Measurements from ENCODE around the gene LMLN.
"Not testable (repeated sequence)": the region's sequence is repeated elsewhere in the genome, so short reads cannot be mapped to it uniquely, and the experiment has no call there.

Gene LMLN

DNA sequence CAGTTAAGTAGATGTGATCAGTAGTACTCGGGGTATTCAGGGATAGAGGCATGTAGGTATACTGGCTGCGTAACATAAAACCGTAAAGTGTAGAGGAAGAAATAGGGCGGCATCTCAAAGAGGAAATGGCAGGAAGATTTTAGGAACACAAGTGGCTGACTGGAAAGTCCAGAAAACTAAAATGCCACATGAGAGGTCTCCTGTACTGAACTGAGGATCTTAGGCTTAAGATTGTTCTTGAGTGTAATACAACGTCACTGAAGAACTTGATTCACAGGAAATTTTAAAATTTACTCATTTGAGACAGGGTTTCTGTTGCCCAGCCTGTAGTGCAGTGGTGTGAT is 2.3 kb upstream of the LMLN start:
- no peak for DNase-seq (ENCODE audit: low read depth in 2 of 2)

DNA sequence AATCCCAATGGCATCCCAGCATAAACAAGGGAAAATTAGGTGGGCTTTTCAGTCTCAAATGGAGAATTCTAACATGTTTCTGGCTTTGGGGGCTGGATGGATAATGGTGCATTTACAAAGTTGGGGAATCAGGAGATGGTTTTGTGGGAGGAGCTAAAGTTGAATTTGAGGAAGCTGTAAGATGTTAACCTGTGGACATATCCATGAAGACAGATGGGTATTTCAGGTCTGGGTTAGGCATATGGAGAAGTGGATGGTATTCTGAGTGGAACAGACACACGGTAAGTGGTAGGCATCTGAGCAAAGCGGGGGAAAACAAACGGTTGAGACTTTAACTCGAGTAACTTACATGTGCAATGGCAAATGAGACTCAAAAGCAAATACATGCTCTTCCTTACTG is 1.7 kb upstream of the LMLN start:
- no peak for DNase-seq (ENCODE audit: low read depth in 2 of 2)

DNA sequence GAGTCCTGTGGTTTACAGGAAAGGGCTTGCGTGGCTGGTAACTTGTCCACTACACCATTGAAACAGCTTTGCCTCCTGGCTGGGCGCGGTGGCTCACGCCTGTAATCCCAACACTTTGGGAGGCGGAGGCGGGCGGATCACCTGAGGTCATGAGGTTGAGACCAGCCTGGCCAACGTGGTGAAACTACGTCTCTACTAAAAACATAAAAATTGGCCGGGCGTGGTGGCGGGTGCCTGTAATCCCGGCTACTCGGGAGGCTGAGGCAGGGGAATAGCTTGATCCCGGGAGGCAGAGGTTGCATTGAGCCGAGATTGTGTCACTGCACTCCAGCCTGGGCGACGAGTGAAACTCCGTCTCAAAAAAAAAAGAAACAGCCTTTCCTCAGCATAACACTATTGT is 1.2 kb upstream of the LMLN start:
- DNase-seq (ENCODE audit: low read depth in 2 of 2) = not testable (repeated sequence)

DNA sequence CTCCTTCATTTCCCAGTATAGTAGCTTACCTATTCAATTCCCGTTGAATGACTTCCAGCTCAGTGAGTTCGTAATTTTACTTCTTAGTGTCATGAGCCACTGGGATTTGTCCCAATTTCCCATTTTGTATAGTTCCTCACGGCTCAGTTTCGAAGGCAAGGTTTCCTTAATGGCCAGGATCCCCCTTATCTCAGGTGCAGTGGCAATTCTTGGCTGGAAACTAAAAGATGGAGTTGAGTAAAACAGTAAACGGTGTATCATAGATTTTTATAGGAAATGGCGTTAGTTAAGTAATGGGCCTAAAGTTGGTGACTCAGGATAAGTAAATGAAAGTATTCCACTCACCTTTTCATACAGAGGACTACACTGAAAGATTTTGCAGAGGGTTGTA is 522 bp upstream of the LMLN start:
- no peak for DNase-seq (ENCODE audit: low read depth in 2 of 2)

DNA sequence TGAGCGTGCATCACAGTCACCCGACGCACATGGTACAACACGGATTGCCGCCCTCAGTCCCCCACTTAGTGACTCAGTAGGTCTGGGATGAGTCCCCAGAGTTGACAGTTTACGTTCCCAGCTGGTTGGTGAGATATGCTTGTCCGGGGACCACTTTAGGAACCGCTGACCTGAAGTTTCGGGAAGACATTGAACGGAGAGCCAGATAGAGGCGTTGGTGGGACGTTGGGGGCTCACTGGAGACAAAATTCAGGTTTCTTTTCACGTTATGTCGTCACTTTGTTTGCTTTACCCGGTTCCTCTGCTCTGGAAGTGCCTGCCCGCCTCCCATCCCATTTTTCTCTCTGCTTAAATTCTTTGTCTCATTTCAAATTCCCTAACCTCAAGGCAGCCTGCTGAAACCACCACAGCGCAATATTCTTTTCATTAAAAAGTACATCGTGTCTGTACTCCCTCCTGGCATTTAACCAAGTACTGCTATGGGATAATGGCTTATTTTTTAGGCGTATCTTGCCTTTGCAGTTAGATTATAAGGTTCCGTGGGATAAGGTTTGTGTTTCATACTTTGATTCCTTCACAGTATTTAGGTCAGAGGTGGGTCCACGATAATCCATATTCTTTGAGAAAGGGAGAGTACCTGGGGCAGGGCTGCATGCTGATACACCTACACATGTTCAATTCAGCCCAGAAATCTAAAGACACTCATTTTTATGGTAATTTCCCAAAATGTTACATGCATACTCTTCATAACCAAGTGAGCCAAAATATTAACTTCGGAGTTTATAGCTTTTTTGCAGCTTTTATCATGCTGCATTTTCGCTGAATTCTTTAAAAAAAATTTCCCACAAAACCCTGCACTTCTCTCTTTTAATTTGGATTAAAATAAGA is 921 bp downstream of the LMLN start:
- no peak for DNase-seq (ENCODE audit: low read depth in 2 of 2)

DNA sequence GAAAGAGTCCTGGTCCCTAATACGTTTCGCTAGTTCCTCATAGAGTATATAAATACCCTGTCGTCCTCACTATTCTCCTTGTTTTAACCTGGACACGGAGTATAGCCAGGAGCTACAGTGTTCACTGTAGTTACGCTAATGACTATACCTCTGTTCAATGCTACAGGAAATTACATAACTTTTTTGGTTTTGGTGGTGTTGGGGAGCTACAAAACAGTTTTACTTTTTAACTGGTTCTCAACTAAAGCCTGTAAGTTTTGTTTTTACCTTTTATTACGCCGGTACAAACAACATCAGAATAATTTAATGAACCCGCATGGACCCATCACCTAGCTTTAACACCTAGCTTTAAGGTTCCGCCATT is 1.5 kb downstream of the LMLN start:
- no peak for DNase-seq (ENCODE audit: low read depth in 2 of 2)

DNA sequence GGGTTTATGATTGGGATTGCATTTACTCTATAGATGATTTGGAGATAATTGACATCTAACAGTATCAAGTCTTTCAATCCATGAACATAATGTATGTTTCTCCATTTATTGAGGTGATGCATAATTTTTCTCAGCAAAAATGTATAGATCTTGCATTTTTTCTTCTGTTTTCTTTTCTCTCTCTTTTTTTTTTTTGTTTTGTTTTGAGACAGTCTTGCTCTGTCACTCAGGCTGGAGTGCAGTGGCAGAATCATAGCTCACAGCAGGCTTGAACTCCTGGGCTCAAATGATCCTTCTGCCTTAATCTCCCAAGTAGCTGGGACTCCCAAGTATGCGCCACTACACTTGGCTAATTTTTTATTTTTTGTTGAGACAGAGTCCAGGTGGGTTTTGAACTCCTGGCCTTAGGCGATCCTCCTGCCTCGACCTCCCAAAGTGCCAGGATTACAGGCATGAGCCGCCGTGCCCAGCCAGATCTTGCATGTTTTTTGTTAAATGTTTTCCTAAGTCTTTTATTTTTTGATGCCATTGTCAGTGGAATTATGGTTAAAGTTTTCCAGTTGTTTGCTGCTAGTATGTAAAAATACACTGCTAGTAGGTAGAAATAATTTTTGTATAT is 3.1 kb downstream of the LMLN start:
- no peak for DNase-seq (ENCODE audit: low read depth in 2 of 2)

DNA sequence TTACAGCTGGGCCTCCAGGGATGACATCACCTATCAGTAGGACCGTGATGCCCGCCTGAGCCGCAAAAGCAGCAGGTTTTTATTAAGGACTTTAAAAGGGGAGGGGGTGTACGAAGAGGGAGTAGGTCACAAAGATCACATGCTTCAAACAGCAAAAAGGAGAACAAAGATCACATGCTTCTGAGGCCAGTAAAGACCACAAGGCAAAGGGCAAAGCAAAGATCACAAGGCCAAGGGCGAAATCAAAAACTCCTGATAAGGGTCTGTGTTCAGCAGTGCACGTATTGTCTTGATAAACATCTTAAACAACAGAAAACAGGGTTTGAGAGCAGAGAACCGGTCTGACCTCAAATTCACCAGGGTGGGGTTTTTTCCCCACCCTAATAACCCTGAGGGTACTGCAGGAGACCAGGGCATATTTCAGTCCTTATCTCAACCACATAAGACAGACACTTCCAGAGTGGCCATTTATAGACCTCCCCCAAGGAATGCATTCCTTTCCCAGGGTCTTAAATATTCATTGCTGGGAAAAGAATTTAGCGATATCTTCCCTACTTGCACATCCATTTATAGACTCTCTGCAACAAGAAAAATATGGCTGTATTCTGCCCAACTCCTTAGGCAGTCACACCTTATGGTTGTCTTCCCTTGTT is 7.4 kb downstream of the LMLN start:
- not testable (repeated sequence) for DNase-seq (ENCODE audit: low read depth in 2 of 2)

DNA sequence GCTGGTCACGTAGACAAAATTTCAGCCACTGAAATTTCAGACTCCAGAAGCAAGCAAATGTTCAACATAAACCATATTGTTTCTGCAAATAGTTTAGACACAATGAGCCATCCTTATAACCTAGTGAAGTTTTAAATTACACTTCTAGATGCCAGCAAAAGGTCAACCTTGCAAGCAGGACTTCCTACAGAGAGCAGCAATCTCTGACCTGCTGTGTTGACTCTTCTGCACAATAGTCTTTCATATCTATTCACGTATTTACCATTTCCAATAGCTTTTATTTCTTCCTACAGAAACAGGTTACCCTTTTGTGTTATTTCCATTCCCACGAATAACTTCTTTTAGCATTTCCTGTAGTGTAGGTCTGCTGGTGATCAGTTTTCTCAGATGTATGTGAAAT is 10.6 kb downstream of the LMLN start:
- DNase-seq (ENCODE audit: low read depth in 2 of 2) = no peak

DNA sequence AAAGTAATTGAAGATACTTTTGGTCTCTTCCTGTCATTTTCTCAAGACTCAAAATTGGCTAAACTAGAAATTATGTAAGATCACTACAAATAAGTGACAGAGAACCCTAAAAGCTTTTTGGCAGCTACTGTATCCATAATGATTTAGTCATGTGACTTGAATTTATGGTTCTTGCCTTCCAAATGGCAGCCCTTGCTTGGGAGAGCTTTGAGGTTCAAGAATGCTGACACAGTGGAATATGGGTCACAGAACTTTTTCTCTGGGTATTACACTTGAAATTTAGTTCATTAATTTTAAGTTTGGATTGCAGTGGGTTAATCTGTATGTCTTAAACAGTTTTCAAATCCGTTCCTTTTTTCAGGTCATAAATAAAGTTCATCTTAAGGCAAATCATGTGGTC is 14.0 kb downstream of the LMLN start:
- DNase-seq (ENCODE audit: low read depth in 2 of 2) = no peak

DNA sequence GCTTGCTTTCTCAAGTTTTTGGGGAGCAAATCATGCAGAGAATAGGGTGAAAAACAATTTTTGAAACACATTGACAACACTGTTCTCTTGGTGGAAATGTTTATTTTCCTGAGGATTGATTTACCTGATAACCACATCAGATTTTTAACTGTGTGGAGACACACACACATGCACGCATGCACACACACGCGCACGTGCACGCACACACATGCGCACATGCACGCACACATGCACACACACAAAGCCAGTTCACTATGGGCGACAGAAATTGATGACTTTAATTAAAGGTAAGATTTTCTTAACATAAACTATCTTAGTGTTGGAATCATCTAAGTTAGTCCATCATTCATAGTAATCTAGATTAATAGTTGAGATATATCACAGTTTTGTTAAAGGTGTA is 15.3 kb downstream of the LMLN start:
- DNase-seq (ENCODE audit: low read depth in 2 of 2) = no peak

DNA sequence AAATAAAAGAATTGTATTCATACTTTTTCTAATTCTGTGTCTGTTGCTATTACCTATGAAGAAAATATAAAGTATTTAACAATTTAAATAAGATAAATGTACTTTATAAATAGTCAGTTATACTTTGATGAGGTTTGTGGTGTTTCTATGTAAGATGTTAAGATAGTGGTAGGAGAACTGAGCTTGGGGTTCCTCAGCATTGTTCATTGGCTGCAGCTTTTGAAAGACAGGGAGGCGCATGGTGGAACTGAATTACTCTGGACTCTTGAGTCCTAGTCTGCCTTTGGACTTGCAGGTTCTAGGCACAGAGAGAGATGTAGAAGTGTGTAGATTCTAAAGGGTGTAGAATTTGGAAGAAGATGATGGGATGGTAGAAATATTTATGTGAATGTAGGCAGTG is 23.1 kb downstream of the LMLN start:
- no peak for DNase-seq (ENCODE audit: low read depth in 2 of 2)

DNA sequence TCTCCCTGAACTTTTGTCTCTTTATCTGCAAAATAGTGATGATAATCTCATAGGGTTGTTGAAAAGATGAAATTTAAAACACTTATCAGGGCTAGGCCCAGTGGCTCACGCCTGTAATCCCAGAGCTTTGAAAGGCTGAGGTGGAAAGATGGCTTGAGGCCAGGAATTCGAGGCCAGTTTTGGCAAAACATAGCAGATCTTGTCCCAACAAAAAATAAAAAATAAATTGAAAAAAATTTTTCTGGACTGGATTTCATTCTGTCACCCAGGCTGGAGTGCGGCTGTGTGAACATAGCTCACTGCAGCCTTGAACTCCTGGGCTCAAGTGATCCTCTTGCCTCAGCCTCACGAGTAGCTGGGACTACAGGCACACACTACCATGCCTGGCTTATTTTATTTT is 29.6 kb downstream of the LMLN start:
- no peak for DNase-seq (ENCODE audit: low read depth in 2 of 2)

DNA sequence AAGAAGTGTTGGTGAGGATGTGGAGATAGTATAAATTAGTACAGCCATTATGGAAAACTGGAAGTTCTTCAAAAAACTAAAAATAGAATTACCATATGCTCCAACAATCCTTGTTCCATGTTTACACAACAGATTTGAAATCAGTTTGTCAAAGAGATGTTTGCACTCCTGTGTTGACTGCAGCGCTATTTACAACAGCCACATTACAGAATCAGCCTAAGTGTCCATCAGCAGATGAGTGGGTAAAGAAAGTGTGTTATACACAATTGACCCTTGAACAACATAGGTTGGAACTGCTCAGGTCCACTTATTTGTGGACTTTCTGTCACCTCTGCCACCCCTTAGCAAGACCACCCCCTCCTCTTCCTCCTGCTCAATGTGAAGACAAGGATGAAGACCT is 34.7 kb downstream of the LMLN start:
- DNase-seq (ENCODE audit: low read depth in 2 of 2) = no peak

DNA sequence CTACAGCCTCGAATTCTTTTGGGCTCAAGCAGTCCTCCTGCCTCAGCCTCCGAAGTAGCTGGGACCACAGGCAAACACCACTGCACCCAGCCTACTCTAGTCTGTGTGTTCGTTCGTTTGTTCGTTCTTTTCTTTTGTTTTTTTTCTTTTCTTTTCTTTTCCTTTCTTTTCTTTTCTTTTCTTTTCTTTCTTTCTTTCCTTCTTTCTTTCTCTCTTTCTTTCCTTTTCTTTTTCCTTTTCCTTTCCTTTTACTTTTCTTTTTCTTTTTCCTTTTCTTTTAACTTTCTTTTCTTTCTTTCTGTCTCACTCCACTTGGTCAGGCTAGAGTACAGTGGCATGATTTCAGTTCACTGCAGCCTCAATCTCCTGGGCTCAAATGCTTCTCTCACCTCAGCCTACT is 36.8 kb downstream of the LMLN start:
- DNase-seq (ENCODE audit: low read depth in 2 of 2) = no peak

DNA sequence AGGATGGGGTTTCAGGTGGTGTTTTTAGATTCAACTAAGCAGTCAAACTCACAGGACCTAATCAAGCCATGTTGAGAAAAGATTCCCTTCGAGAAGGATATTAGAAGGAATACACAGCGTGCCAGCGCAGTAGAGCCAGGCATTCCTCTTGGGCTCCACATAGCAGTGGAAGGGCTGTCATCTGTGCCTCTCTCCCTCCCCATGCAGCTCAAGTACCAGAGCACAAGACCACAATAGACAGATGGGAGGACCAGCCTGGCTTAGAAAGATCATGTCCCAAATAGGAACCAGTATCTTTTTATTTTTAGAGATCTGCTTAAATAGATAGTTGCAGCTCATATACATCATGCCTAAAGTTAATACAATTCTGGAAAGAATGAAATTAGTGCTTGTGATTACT is 37.9 kb downstream of the LMLN start:
- DNase-seq (ENCODE audit: low read depth in 2 of 2) = no peak

DNA sequence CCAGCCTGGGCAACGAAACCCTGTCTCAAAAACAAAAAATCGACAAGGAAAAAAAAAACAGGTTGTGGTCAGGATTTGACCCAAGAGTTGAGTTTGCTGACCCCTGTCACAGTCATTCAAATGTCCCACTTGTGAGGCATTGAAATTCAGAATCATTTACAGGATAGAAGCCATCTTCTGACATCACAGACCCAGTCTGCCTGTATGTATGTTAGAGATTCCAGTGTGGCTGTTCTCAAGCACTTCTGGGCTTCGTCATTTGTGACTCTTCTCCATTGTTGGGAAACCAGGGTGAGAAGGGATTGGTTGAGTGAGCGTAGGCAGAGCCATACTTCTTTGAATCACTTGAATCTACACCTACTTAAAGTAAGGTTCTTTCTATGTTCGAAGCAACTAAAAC is 57.1 kb downstream of the LMLN start:
- DNase-seq (ENCODE audit: low read depth in 2 of 2) = no peak

DNA sequence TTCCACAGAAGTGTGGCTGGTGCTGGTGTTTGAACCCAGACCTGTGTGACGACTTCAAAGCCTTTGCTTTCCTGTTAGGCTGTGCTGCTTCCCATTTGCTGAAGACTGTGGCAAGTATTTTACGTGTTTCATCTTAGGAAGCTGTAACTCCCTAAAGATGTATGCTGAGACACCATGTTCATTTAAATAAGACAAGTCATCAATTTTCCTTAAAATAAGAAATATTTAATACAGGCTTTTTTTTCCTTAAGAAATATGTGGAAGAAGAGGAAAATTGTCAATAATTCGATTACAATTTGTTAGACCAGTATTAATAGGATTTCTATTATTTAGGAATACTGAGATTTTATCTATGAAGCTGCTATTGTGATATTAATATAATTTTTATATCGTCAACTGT is 58.4 kb downstream of the LMLN start:
- DNase-seq (ENCODE audit: low read depth in 2 of 2) = no peak

DNA sequence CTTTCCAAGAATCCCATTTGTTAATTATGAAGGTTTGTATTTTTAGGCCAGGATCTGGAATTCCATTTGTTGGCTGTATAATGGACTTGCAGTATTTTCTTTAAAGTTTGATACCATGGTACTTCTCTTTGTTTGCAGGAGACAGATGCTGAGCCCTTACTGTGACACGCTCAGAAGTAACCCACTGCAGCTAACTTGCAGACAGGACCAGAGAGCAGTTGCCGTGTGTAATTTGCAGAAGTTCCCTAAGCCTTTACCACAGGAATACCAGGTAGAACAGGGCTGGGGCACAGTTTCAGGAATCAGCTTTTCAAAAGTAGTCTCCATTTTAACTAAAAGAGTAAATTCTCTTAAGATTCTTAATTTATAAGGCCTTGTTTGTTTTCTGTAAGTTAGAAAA is 59.1 kb downstream of the LMLN start:
- no peak for DNase-seq (ENCODE audit: low read depth in 2 of 2)

DNA sequence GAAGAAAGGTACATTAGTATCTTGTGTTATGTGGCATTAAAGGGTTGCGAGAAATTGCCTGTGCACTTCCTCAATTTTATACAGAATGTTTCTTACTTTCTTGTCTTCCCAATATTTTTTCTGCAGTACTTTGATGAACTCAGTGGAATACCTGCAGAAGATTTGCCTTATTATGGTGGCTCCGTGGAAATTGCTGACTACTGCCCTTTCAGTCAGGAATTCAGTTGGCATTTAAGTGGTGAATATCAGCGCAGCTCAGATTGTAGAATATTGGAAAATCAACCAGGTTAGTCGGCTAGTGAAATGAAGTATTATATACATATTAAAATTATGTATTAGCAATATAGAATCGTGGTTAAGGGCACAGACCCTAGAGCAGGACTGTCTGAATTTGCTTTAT is 61.3 kb downstream of the LMLN start:
- DNase-seq (ENCODE audit: low read depth in 2 of 2) = no peak

DNA sequence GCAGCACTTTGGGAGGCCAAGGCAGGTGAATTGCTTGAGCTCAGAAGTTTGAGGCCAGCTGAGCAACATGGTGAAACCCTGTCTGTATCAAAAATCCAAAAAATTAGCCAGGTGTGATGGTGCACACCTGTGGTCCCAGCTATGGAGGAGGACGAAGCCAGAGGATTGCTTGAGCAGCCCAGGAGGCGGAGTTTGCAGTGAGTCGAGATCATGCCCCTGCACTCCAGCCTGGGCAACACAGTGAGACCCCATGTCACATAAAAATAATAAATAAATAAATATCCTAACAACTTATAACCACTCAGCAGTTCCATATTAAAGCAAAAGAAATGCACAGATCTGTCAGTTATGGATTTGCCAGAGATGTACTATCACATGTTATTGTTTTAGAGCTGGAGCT is 62.6 kb downstream of the LMLN start:
- DNase-seq (ENCODE audit: low read depth in 2 of 2) = no peak

DNA sequence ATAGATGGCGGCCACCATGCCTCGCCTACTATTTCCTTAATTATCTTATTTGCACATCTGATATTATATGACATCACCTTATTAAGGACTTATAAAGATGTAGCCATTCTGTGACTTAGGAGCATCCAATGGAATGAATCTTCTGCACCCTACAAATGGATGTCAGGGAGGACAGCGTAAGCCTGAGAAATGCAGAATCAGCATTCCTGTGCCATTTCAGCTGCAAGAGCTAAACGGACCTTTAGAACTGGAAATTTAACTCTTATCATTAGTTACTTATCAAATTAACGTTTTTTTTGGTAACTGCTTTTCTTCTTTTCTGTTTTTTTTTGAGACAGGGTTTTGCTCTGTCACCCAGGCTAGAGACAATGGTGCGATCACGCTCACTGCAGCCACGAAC is 65.6 kb downstream of the LMLN start:
- no peak for DNase-seq (ENCODE audit: low read depth in 2 of 2)

DNA sequence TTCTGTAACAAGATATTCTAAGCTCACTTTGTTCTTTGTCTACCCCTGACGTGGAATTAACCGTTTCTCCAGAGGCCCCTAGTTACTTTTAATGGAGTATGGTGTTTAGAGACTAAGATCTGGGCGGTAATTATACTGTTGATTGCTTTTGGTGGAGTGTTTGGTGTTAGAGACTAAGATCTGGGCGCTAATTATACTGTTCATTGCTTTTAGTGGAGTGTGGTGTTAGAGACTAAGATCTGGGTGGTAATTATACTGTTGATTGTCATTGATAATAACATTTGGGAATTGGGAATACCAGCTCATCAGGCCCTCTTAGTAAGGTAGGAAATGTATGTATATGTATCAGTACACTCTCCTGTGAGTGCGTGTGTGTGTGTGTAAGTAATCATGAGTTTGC is 66.6 kb downstream of the LMLN start:
- no peak for DNase-seq (ENCODE audit: low read depth in 2 of 2)
